CD4-positive, alpha-beta T cell treated with Interferon alpha-2 for 1 hour (primary cell): Measurements from ENCODE around the gene TSC22D1.

ENCODE experiments used
- DNase-seq, 2 donors: peaks; one replicate each; pipeline ENCODE4 v3.0.0-alpha.2; 2020 to 2022

Gene TSC22D1

DNA sequence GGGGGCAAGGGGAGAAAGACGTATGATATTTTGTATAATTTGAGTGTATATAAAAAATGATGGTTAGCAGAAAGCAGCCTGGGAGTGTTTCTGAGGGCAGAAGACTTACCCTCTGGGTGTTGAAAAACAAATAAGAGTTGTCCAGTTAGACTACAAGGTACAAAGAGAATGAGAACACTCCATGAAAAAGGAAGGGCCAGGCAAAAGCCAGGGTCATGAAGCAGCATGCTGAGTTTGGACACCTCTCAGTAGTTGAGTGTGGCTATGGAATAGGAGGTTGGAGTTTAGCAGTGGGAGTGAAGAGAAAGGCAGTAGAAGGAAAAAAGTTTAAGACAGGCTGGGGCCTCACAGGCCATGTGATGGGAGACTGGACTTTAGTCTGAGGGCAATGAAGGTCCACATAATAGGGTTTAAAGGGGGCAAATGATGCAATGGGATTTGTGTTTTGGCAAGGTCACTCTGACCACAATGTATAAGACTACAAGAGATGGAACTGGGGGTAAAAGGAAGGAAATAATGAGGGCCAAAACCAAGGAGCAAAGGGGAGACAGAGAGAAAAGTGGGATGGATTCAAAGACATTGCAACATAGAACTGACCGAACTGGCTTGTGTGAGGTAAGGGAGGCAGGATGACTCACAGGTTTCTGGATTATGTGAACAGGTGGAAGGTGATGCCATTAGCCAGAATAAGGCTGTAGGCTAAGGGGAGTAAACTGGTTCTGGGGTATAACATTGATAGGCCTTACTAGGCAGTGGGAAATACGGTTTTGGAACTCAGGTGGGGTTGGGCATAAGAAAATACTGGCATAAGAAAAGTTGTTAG, 125.9 kb downstream of the TSC22D1 start:
- no peak for DNase-seq

DNA sequence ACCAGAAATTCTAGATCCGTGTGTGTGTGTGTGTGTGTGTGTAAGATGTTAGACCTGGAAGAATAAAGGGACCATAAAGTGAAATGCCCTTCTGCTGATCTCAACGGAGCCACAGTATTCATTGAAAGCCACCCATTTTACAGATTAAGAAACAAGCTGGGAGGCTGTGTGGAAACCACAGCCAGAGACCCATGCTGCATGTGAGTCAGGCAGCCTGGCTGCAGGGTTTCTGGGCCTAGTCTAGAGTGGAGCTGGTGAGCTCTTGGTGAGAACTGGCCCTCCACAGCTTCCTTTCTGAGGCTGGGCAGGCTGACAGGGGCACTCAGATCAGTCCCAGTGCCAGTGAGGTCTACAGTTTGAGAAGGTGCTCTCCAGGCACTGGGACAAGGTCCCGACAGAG, 127.3 kb downstream of the TSC22D1 start:
- no peak for DNase-seq

DNA sequence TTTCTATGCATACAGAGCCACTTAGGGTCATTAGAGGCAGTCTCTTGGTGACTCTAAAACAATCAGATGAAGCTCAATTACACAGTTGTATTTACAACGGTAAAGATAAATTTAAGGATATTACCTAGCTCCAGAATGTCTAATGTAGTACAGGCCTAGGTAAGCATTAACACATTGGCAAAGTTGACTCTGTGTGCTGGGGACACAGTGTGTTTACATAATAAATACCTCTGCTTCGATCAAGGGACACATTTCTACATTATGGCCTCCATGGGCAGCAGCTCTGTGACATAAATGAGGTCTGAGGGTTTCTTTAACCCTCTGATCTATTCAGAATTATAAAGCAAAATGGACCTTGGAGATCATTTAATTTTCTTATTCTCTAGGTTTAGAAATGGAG, 127.8 kb downstream of the TSC22D1 start:
- no peak for DNase-seq

DNA sequence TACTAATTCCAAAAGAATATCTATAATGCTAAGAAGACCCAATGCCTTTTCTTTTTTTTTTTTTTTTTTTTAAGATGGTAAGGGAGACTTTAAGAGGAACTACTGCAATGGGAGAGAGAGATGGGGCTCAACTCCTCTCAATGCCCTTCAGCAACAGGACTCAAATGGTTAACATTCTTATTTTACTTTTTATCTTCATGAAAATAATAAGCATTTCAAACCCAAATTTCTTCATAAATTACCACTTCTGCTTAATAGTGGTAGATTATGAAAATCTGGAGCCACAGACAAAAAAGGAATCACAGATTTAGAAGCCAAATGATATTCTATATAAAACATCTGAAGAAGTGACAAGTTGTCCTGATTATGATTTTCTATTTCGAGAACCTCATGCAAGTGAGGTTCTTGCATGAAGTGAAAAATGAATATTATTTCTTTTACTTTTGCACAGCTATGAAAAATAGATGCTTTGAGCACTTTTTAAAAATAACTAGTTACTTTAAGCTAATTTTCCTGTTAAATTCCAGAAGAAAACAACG, 128.3 kb downstream of the TSC22D1 start:
- no peak for DNase-seq

DNA sequence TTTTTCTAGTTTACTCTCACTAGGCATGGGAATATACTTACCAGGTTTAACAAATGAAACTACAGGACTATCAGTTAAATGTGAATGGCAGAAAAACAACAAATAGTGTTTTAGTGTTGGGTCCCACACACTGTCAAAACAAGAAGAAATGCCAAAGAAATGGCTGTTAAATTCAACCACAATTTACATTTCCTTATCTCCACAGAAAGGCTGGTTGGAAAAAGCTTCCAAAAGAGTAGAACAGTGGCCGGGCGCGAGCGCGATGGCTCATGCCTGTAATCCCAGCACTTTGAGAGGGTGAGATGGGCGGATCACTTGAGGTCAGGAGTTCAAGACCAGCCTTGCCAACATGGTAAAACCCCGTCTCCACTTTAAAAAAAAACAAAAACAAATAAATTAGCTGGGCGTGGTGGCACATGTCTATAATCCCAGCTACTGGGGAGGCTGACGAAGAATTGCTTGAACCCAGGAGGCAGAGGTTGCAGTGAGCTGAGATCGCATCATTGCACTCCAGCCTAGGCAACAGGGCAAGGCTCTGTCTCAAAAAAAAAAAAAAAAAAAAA, 136.0 kb downstream of the TSC22D1 start:
- no peak for DNase-seq

DNA sequence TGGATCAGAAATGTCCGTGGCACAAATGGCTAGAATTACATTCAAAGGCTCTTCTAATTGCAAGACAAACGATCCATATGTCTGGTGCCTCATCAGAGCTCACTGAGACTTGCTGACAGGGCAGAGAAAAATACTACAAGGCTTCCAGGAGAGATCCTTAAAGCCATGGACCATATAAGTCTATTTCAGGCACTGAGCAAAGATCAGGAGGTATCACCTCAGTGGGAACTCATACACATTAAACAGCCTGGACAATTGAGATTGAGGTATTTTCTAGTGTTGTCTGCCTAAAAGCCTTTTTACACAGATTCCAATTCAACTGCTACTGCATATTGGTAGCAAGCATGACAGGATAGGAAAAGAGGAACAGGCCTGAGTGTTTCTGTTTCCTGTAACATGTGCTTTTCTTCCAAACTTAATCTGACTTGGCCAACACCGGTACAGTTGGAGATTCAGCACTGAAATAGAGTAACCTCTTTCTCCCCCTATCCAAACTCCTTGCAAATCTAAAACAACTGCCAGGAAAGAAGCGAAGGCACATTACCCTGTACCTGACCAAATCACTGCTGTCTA, 136.6 kb downstream of the TSC22D1 start:
- no peak for DNase-seq

GRCh38 chr13:44438234-44438579, 137.9 kb downstream of the TSC22D1 start:
- DNase-seq, result no peak

GRCh38 chr13:44437356-44438233, 138.5 kb downstream of the TSC22D1 start:
- peak in 1 of 2 donors; percentile 73 for DNase-seq

DNA sequence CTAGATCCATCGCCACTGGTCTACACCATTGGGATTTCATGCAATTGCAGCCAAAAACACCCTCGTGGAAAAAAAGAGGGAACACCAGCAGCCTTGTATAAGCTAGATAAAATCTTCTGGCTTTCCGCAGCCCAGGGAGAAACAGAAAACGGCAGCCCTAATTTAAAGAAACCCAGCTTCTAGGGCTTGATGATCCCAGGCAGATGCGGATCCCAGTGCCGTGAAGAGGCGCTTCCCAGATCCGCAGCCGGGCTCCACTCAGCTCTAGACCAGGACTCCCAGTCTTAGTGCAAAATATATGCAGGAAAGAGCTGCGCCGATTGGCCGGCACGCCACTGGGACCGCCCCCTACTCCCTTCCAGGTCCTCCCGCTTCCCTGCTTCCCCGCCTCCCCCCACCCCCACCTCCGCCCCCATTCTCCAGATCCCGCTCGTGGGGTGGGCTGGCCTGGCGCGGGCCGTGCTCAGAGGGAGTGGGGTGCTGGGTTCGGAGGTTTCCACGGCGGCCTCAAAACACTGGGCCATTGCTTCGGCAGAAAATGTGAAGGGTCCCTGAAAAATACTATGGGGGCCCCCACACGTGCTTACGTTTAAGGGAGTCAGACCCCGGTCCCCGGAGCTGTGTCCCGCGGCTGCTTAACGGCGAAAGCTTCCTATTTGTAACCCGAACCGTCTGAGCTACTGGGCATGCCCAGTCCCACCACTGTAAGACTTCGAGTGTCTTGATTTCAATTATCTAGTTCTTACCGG, 139.4 kb downstream of the TSC22D1 start:
- peak; percentile 45 to 56 for DNase-seq

GRCh38 chr13:44435919-44436510, 140.1 kb downstream of the TSC22D1 start:
- no peak for DNase-seq

- DNase-seq, result peak; percentile 95
Observed at GRCh38 chr13:44435142-44435918, 140.8 kb downstream of the TSC22D1 start.

DNA sequence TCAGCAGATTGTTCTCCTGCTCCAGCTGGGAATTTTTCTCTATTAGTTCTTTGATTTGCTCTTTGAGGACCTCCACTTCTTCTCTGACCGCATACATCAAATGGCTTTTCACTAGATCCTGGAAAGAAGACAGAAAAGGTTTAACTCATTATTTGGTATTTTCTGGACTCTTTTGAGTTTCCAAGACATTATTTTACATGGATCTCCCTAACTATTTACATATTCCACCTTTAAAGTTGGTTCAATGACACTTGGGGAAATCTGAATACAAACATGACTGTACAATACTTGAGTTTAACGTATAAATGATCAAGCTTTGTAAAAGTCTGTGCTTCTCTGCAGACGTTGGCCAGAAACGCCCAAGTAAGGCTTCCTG, 141.4 kb downstream of the TSC22D1 start:
- DNase-seq, result no peak

- DNase-seq, result no peak
Observed at GRCh38 chr13:44433863-44434765, 142.0 kb downstream of the TSC22D1 start.

- no peak for DNase-seq
Observed at GRCh38 chr13:44432650-44433049, 143.5 kb downstream of the TSC22D1 start.

GRCh38 chr13:44431150-44431549, 145.0 kb downstream of the TSC22D1 start:
- DNase-seq, result no peak

- no peak for DNase-seq
Observed at GRCh38 chr13:44429311-44429710, 146.8 kb downstream of the TSC22D1 start.

- DNase-seq, result no peak
Observed at GRCh38 chr13:44426461-44426860, 149.7 kb downstream of the TSC22D1 start.

- DNase-seq, result no peak
Observed at GRCh38 chr13:44425815-44426078, 150.4 kb downstream of the TSC22D1 start.

- DNase-seq, result no peak
Observed at GRCh38 chr13:44425041-44425814, 150.9 kb downstream of the TSC22D1 start.

DNA sequence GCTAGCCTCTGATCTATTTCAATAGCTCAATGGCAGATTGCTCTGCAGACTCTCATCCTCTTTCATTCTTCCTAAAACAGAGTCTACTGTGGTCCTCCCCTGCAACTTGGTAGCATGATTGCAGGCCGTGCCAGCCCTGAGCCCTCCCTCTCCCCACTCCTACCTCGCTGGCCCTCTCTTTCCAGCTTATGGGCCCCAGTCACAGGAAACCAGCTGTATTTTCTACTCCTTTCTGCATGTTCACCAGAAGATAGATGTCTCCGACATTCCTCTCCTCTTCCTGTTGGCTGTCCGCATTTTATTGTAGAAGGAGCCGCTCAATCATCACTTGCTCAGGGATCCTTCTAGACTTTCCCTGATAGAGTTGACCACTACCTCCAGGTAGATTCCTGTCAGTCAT, 152.3 kb downstream of the TSC22D1 start:
- no peak for DNase-seq
